Fibroblast of gingiva (primary cell): ENCODE data around the gene CCN2.

Experiments used
- DNase-seq: peaks from one replicate; pipeline ENCODE4 v3.0.0-alpha.2; 2011; ENCODE audit warnings: low read depth

Gene CCN2

GRCh38 chr6:131966443-131966842 is 15.3 kb upstream of the CCN2 start:
- DNase-seq, result peak; percentile 83

GRCh38 chr6:131963063-131963462 is 11.9 kb upstream of the CCN2 start:
- no peak for DNase-seq

- peak; percentile 38 for DNase-seq
Observed at GRCh38 chr6:131960371-131961133, 9.4 kb upstream of the CCN2 start.

GRCh38 chr6:131958542-131959470 is 7.6 kb upstream of the CCN2 start:
- no peak for DNase-seq

GRCh38 chr6:131958095-131958494 is 6.9 kb upstream of the CCN2 start:
- DNase-seq, result no peak

- DNase-seq, result no peak
Observed at GRCh38 chr6:131955876-131956275, 4.7 kb upstream of the CCN2 start.

GRCh38 chr6:131955192-131955591 is 4.0 kb upstream of the CCN2 start:
- no peak for DNase-seq

GRCh38 chr6:131954775-131955107 is 3.6 kb upstream of the CCN2 start:
- peak; percentile 85 for DNase-seq

GRCh38 chr6:131954059-131954774 is 3.0 kb upstream of the CCN2 start:
- DNase-seq, result peak; percentile 27

GRCh38 chr6:131952886-131953509 is 1.8 kb upstream of the CCN2 start:
- peak; percentile 36 for DNase-seq

GRCh38 chr6:131951576-131952230 is 531 bp upstream of the CCN2 start:
- DNase-seq, result no peak

GRCh38 chr6:131949909-131950766 is 1.0 kb downstream of the CCN2 start:
- peak; percentile 92 for DNase-seq

- DNase-seq, result peak; percentile 92
Observed at GRCh38 chr6:131949620-131949908, 1.6 kb downstream of the CCN2 start.

GRCh38 chr6:131948692-131949619 is 2.2 kb downstream of the CCN2 start:
- peak; percentile 77 for DNase-seq

GRCh38 chr6:131947986-131948661 is 3.0 kb downstream of the CCN2 start:
- peak; percentile 39 for DNase-seq

- DNase-seq, result peak; percentile 83
Observed at GRCh38 chr6:131946992-131947955, 3.9 kb downstream of the CCN2 start.

GRCh38 chr6:131946404-131946991 is 4.7 kb downstream of the CCN2 start:
- DNase-seq, result peak; percentile 76
